SK-N-SH treated with all-trans-retinoic acid at 6 μM for 48 hours (cell line): ENCODE results near the gene BEND7.

Experiments used
- ATAC-seq: fragments of 200-7000 bp; cut with Tn5 transposase; 3 replicates; pipeline ENCODE4 v1.9.1; 2020; ENCODE audit warnings: mild to moderate bottlenecking, moderate library complexity
- ARNTL ChIP-seq: fragments of 450-650 bp; formaldehyde crosslinking; IDR thresholded peaks from 2 replicates; pipeline ENCODE4 v1.5.0; 2020; ENCODE audit warnings: low read depth, mild to moderate bottlenecking, moderate library complexity, borderline replicate concordance
- BACH2 ChIP-seq: fragments of 250-450 bp; sonication (Bioruptor Pico); IDR thresholded peaks from 2 replicates; pipeline ENCODE4 v1.9.0; 2021; ENCODE audit warnings: mild to moderate bottlenecking, borderline replicate concordance
- CSDC2 ChIP-seq: fragments of 250-450 bp; sonication (Bioruptor Pico); IDR thresholded peaks from 2 replicates; pipeline ENCODE4 v1.5.0; 2020; ENCODE audit warnings: mild to moderate bottlenecking, moderate library complexity
- ESRRG ChIP-seq: fragments of 250-450 bp; sonication (Bioruptor Pico); IDR thresholded peaks from 2 replicates; pipeline ENCODE4 v1.6.1; 2021; ENCODE audit warnings: mild to moderate bottlenecking
- GLIS3 ChIP-seq: fragments of 250-450 bp; sonication (Bioruptor Pico); IDR thresholded peaks from 2 replicates; pipeline ENCODE4 v1.5.0; 2020; ENCODE audit warnings: mild to moderate bottlenecking, moderate library complexity
- ISL1 ChIP-seq: fragments of 250-450 bp; sonication (Bioruptor Pico); IDR thresholded peaks from 2 replicates; pipeline ENCODE4 v2.1.2; 2022; ENCODE audit warnings: mild to moderate bottlenecking, moderate library complexity
- OSR1 ChIP-seq: fragments of 250-450 bp; sonication (Bioruptor Pico); IDR thresholded peaks from 2 replicates; pipeline ENCODE4 v1.8.0; 2022; ENCODE audit warnings: moderate library complexity, mild to moderate bottlenecking, inconsistent platforms
- PPARA ChIP-seq: fragments of 250-450 bp; sonication (Bioruptor Pico); IDR thresholded peaks from 2 replicates; pipeline ENCODE4 v1.5.0; 2020; ENCODE audit warnings: mild to moderate bottlenecking, borderline replicate concordance
- SNAI2 ChIP-seq: fragments of 250-450 bp; sonication (Bioruptor Pico); IDR thresholded peaks from 2 replicates; pipeline ENCODE4 v1.5.0; 2020; ENCODE audit warnings: mild to moderate bottlenecking, moderate library complexity
- TCF4 ChIP-seq: fragments of 250-450 bp; sonication (Bioruptor Pico); IDR thresholded peaks from 2 replicates; pipeline ENCODE4 v1.8.0; 2021; ENCODE audit warnings: mild to moderate bottlenecking, moderate library complexity, borderline replicate concordance
- ZC3H10 ChIP-seq: fragments of 250-450 bp; sonication (Bioruptor Pico); IDR thresholded peaks from 2 replicates; pipeline ENCODE4 v1.5.1; 2021; ENCODE audit warnings: mild to moderate bottlenecking, moderate library complexity
- ZFP3 ChIP-seq: fragments of 250-450 bp; sonication (Bioruptor Pico); IDR thresholded peaks from 2 replicates; pipeline ENCODE4 v1.5.0; 2020; ENCODE audit warnings: mild to moderate bottlenecking, moderate library complexity
- ZFP30 ChIP-seq: fragments of 450-650 bp; formaldehyde crosslinking; IDR thresholded peaks from 2 replicates; pipeline ENCODE4 v1.5.0; 2022; ENCODE audit warnings: mild to moderate bottlenecking, moderate library complexity
- ZNF565 ChIP-seq: fragments of 450-650 bp; formaldehyde crosslinking; conservative IDR thresholded peaks from 2 replicates; pipeline ENCODE4 v1.5.0; 2020; ENCODE audit warnings: low read depth, mild to moderate bottlenecking, moderate library complexity
- ZNF70 ChIP-seq: fragments of 450-650 bp; formaldehyde crosslinking; IDR thresholded peaks from 2 replicates; pipeline ENCODE4 v1.5.0; 2020; ENCODE audit warnings: mild to moderate bottlenecking, moderate library complexity
- ZNF8 ChIP-seq: fragments of 450-650 bp; formaldehyde crosslinking; IDR thresholded peaks from 2 replicates; pipeline ENCODE4 v1.5.0; 2020; ENCODE audit warnings: mild to moderate bottlenecking, moderate library complexity
- TF ChIP-seq, protein P1 (sequence below): fragments of 250-450 bp; sonication (Bioruptor Pico); IDR thresholded peaks from 2 replicates; pipeline ENCODE4 v1.5.1; 2021; ENCODE audit warnings: mild to moderate bottlenecking, moderate library complexity
- TF ChIP-seq, protein P2 (sequence below): fragments of 250-450 bp; sonication (Bioruptor Pico); IDR thresholded peaks from 2 replicates; pipeline ENCODE4 v1.5.1; 2020; ENCODE audit warnings: low read depth, mild to moderate bottlenecking, moderate library complexity
- TF ChIP-seq, protein P3 (sequence below): fragments of 250-450 bp; sonication (Bioruptor Pico); IDR thresholded peaks from 2 replicates; pipeline ENCODE4 v1.8.0; 2021; ENCODE audit warnings: low read depth, mild to moderate bottlenecking, moderate library complexity, borderline replicate concordance
- TF ChIP-seq, protein P4 (sequence below): fragments of 250-450 bp; sonication (Bioruptor Pico); IDR thresholded peaks from 2 replicates; pipeline ENCODE4 v1.8.0; 2020; ENCODE audit warnings: mild to moderate bottlenecking, moderate library complexity, borderline replicate concordance
- TF ChIP-seq, protein P5 (sequence below): fragments of 250-450 bp; sonication (Bioruptor Pico); IDR thresholded peaks from 2 replicates; pipeline ENCODE4 v1.5.0; 2020; ENCODE audit warnings: mild to moderate bottlenecking, moderate library complexity

BEND7 gene

DNA sequence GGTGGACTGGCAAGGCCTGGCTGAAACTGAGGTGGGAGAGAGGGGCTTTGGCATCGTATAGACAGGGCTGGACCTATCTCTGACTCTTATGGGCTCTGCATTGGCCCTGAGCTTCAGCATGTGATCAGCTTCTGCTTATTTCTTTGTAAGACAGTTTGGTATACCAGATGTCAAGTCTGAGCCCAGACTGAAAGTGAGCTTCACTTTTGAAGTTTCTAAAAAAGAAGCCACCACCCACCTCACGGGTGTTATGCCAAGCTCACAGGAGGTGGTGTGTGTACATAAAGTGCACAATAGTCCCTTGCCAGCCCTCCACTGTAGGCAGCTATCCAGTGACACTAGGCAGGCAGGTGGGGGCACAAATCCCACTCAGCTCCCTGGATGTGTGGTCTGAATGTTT, 112.1 kb downstream of the BEND7 start:
- no peak for ATAC-seq
- TF ChIP-seq ZNF8 (CRISPR knock-in tag) (no peak), SNAI2 (CRISPR knock-in tag) (no peak), TCF4 (CRISPR knock-in tag) (no peak), ZNF70 (CRISPR knock-in tag) (no peak), ZFP30 (CRISPR knock-in tag) (no peak), ZNF565 (CRISPR knock-in tag) (no peak), ISL1 (CRISPR knock-in tag) (no peak), CSDC2 (CRISPR knock-in tag) (no peak)
- TF ChIP-seq, protein P1, sequence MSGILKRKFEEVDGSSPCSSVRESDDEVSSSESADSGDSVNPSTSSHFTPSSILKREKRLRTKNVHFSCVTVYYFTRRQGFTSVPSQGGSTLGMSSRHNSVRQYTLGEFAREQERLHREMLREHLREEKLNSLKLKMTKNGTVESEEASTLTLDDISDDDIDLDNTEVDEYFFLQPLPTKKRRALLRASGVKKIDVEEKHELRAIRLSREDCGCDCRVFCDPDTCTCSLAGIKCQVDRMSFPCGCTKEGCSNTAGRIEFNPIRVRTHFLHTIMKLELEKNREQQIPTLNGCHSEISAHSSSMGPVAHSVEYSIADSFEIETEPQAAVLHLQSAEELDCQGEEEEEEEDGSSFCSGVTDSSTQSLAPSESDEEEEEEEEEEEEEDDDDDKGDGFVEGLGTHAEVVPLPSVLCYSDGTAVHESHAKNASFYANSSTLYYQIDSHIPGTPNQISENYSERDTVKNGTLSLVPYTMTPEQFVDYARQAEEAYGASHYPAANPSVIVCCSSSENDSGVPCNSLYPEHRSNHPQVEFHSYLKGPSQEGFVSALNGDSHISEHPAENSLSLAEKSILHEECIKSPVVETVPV, result no peak
- TF ChIP-seq, protein P2, sequence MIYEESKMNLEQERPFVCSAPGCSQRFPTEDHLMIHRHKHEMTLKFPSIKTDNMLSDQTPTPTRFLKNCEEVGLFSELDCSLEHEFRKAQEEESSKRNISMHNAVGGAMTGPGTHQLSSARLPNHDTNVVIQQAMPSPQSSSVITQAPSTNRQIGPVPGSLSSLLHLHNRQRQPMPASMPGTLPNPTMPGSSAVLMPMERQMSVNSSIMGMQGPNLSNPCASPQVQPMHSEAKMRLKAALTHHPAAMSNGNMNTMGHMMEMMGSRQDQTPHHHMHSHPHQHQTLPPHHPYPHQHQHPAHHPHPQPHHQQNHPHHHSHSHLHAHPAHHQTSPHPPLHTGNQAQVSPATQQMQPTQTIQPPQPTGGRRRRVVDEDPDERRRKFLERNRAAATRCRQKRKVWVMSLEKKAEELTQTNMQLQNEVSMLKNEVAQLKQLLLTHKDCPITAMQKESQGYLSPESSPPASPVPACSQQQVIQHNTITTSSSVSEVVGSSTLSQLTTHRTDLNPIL (CRISPR knock-in tag), result no peak

DNA sequence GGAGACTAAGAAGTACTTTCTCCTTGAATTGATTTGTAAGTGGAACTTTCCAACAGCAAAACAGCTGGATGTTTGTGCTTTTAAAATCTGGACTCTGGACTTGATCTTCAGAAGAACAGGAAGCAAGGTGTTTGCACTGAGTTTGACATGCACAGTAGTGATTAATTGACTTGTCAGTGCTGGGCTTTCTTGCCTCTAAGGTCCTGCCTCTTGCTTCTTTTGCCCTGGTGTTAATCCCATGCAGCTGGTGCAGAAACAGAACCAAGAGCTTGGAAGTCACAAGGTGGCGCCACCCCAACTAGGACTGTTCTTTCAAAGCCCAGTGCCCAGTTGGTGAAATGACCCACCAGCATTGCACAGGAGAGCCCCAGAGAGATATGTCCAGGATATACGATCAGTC, 114.0 kb downstream of the BEND7 start:
- ATAC-seq, result peak; percentile 51; the same call in 2 of the 3 replicates
- no peak for TF ChIP-seq ZC3H10 (CRISPR knock-in tag)
- no peak for TF ChIP-seq ZFP3
- TF ChIP-seq, protein P2 (CRISPR knock-in tag), result no peak
- TF ChIP-seq GLIS3 (CRISPR knock-in tag), result no peak
- TF ChIP-seq ZNF8 (CRISPR knock-in tag), result no peak
- TF ChIP-seq, protein P1, result no peak
- TF ChIP-seq ISL1 (CRISPR knock-in tag), result no peak
- no peak for TF ChIP-seq ZNF70 (CRISPR knock-in tag)
- TF ChIP-seq, protein P3, sequence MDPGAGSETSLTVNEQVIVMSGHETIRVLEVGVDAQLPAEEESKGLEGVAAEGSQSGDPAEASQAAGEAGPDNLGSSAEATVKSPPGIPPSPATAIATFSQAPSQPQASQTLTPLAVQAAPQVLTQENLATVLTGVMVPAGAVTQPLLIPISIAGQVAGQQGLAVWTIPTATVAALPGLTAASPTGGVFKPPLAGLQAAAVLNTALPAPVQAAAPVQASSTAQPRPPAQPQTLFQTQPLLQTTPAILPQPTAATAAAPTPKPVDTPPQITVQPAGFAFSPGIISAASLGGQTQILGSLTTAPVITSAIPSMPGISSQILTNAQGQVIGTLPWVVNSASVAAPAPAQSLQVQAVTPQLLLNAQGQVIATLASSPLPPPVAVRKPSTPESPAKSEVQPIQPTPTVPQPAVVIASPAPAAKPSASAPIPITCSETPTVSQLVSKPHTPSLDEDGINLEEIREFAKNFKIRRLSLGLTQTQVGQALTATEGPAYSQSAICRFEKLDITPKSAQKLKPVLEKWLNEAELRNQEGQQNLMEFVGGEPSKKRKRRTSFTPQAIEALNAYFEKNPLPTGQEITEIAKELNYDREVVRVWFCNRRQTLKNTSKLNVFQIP (CRISPR knock-in tag), result no peak
- TF ChIP-seq, protein P4, sequence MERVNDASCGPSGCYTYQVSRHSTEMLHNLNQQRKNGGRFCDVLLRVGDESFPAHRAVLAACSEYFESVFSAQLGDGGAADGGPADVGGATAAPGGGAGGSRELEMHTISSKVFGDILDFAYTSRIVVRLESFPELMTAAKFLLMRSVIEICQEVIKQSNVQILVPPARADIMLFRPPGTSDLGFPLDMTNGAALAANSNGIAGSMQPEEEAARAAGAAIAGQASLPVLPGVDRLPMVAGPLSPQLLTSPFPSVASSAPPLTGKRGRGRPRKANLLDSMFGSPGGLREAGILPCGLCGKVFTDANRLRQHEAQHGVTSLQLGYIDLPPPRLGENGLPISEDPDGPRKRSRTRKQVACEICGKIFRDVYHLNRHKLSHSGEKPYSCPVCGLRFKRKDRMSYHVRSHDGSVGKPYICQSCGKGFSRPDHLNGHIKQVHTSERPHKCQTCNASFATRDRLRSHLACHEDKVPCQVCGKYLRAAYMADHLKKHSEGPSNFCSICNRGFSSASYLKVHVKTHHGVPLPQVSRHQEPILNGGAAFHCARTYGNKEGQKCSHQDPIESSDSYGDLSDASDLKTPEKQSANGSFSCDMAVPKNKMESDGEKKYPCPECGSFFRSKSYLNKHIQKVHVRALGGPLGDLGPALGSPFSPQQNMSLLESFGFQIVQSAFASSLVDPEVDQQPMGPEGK (CRISPR knock-in tag), result no peak
- TF ChIP-seq, protein P5, sequence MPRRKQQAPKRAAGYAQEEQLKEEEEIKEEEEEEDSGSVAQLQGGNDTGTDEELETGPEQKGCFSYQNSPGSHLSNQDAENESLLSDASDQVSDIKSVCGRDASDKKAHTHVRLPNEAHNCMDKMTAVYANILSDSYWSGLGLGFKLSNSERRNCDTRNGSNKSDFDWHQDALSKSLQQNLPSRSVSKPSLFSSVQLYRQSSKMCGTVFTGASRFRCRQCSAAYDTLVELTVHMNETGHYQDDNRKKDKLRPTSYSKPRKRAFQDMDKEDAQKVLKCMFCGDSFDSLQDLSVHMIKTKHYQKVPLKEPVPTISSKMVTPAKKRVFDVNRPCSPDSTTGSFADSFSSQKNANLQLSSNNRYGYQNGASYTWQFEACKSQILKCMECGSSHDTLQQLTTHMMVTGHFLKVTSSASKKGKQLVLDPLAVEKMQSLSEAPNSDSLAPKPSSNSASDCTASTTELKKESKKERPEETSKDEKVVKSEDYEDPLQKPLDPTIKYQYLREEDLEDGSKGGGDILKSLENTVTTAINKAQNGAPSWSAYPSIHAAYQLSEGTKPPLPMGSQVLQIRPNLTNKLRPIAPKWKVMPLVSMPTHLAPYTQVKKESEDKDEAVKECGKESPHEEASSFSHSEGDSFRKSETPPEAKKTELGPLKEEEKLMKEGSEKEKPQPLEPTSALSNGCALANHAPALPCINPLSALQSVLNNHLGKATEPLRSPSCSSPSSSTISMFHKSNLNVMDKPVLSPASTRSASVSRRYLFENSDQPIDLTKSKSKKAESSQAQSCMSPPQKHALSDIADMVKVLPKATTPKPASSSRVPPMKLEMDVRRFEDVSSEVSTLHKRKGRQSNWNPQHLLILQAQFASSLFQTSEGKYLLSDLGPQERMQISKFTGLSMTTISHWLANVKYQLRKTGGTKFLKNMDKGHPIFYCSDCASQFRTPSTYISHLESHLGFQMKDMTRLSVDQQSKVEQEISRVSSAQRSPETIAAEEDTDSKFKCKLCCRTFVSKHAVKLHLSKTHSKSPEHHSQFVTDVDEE, result no peak
- TF ChIP-seq OSR1, result no peak
- TF ChIP-seq SNAI2 (CRISPR knock-in tag), result no peak
- TF ChIP-seq ESRRG (CRISPR knock-in tag), result no peak
- TF ChIP-seq PPARA (CRISPR knock-in tag), result no peak
- TF ChIP-seq ARNTL (CRISPR knock-in tag), result no peak
- TF ChIP-seq ZFP30 (CRISPR knock-in tag), result no peak
- TF ChIP-seq BACH2, result no peak
- no peak for TF ChIP-seq ZNF565 (CRISPR knock-in tag)
- TF ChIP-seq, all 23 proteins: peak for 0
